Cardiac ventricle fibroblast (primary cell): ENCODE measurements around the gene TENM4. TPM values are rescaled to one million over a fixed set of nuclear protein-coding genes. Genes with fewer than 3 reads are reported as not detected.

ENCODE experiments used
- total RNA-seq: library from RNA; depleted of rRNA; stranded (reverse); fragments of >200 nt; gene quantifications from 2 replicates; pipeline ENCODE4 v1.2.3, GENCODE V29; 2015

Gene TENM4
- total RNA-seq = 4.1 and 4.2 TPM in 2 replicates

DNA sequence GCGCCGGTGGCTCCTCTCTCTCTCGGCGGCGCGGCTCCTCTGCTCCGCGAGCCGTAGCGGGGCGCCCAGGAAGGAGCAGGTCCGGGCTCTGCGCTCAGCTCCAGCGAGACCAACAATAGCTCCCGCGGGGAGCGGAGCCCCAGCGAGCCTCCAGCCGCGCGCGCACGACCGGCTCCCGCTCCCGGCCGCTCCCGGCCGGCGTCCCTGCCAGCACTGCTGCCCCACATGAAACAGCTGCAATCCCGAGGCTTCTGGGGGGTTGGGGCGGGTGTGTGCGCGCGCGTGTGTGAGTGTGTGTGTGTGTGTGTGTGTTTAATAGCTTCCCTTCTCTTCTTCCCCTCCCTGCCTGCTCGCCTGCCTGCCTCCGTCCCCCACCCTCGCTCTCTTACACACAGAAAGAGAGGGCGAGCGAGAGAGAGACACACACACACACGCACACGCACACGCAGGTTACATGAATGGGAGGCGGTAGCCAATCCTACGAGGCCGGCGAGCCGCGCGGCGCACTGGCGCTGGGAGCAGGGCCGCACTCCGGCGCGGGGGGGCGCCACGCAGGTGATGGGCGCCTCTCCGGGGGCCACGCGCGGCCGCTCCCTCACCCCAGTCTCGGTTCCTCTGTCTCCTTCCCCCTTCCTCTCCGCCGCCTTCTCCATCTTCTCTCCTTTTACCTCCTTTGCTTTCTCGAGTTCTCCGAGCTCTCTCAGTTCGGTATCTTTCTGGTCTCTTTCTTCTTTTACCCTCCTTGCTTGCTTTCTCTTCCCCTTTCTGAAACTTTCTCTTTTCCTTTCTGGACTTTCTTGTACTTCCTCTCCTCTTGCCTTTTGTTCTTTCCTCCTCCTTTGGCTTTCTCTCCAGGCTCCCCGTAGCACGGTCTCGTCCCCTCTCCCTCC is at the start of gene TENM4:
Gene TENM4 (minus strand): TSS at position 460 of the 890 bp plus-strand sequence. CDS start 371,086 bp downstream, outside the sequence.

